DND-41 (cell line): ENCODE measurements around the gene IL20.

Experiments used
- CTCF ChIP-seq: IDR thresholded peaks from 2 replicates; pipeline ENCODE4 v1.5.1; 2012; ENCODE audit warnings: borderline replicate concordance, low read length, moderate library complexity, mild to moderate bottlenecking; ENCODE audit not compliant: poor library complexity, severe bottlenecking; ENCODE audit errors: extremely low read depth
- EZH2 ChIP-seq: IDR thresholded peaks from 3 replicates; pipeline ENCODE4 v1.6.1; 2012; ENCODE audit warnings: borderline replicate concordance, low read depth, mild to moderate bottlenecking, moderate library complexity, low read length, inconsistent platforms; ENCODE audit not compliant: severe bottlenecking

- TF ChIP-seq CTCF = no peak
- TF ChIP-seq EZH2 = no peak
Observed at GRCh38 chr1:206839857-206840256, 25.6 kb upstream of the IL20 start.
